PC-9 (cell line): ENCODE results near the gene SH3RF1. TPM values are rescaled to one million over a fixed set of nuclear protein-coding genes. Genes with fewer than 3 reads are reported as not detected.
A peak's percentile ranks its signal among the peaks of the same experiment; 100 is the strongest.

ENCODE experiments used
- BruUV-seq: library from RNA; stranded (reverse); fragments of 400-500 nt; replicated peaks from 2 replicates; lab custom pipeline; 2021; lab: Mats Ljungman, UMichigan
- CTCF ChIA-PET: fragments of 300-600 bp; sonication (Branson Sonifier 250); formaldehyde crosslinking; loops from one replicate; lab custom pipeline; 2022; ENCODE audit warnings: antibody characterized with exemption; lab: Charles Lee
- POLR2A ChIA-PET: fragments of 300-600 bp; sonication (Branson Sonifier 250); formaldehyde crosslinking; loops from one replicate; lab custom pipeline; 2022; ENCODE audit warnings: antibody characterized with exemption; ENCODE audit not compliant: unreplicated experiment; lab: Charles Lee
- DNase-seq, 2 experiments: peaks; one replicate each; pipeline versions ENCODE4 v3.0.0 to v3.0.0-alpha.2; 2015 to 2022; ENCODE audit warnings: mixed read lengths in 1 of 2
- H2AFZ ChIP-seq: fragments of 200-600 bp; sonication (generic); 2 replicates; pipeline ENCODE4 v1.8.1; 2017; ENCODE audit warnings: antibody characterized with exemption
- H3F3A ChIP-seq: fragments of 200-600 bp; sonication (generic); 2 replicates; pipeline ENCODE4 v1.8.1; 2017; ENCODE audit warnings: antibody characterized with exemption, mild to moderate bottlenecking, low read depth; ENCODE audit not compliant: insufficient read depth
- H3K27ac ChIP-seq: fragments of 200-600 bp; sonication (generic); 2 replicates; pipeline ENCODE4 v1.6.1; 2016; ENCODE audit warnings: mixed run types
- H3K27me3 ChIP-seq: fragments of 200-600 bp; sonication (generic); 2 replicates; pipeline ENCODE4 v1.6.1; 2016; ENCODE audit warnings: low read depth, mixed run types; ENCODE audit not compliant: insufficient read depth
- H3K36me3 ChIP-seq: fragments of 200-600 bp; sonication (generic); 2 replicates; pipeline ENCODE4 v1.6.1; 2016; ENCODE audit warnings: low read depth, mixed run types
- H3K4me1 ChIP-seq: fragments of 200-600 bp; sonication (generic); replicated peaks from 2 replicates; pipeline ENCODE4 v1.6.1; 2016; ENCODE audit warnings: mixed run types; ENCODE audit not compliant: insufficient read depth
- H3K4me2 ChIP-seq: fragments of 200-600 bp; sonication (generic); 2 replicates; pipeline ENCODE4 v1.6.1; 2017; ENCODE audit warnings: mixed run types
- H3K4me3 ChIP-seq: fragments of 200-600 bp; sonication (generic); 2 replicates; pipeline ENCODE4 v1.6.1; 2016; ENCODE audit warnings: mixed run types
- H3K79me2 ChIP-seq: fragments of 200-600 bp; sonication (generic); 2 replicates; pipeline ENCODE4 v1.6.1; 2017; ENCODE audit warnings: low read depth, mixed run types
- H3K9me2 ChIP-seq: fragments of 200-600 bp; sonication (generic); 2 replicates; pipeline ENCODE4 v1.8.1; 2017; ENCODE audit warnings: mild to moderate bottlenecking; ENCODE audit not compliant: insufficient read depth
- H3K9me3 ChIP-seq: fragments of 200-600 bp; sonication (generic); 2 replicates; pipeline ENCODE4 v1.8.1; 2016; ENCODE audit warnings: low read depth; ENCODE audit not compliant: insufficient read depth
- H4K20me1 ChIP-seq: fragments of 200-600 bp; sonication (generic); 2 replicates; pipeline ENCODE4 v1.8.1; 2017; ENCODE audit not compliant: insufficient read depth
- CTCF ChIP-seq: fragments of 200-600 bp; sonication (generic); conservative IDR thresholded peaks from 2 replicates; pipeline ENCODE4 v1.6.1; 2017; ENCODE audit warnings: mixed run types, antibody characterized with exemption, mild to moderate bottlenecking, moderate library complexity
- EZH2 ChIP-seq: fragments of 200-600 bp; sonication (generic); IDR thresholded peaks from 2 replicates; pipeline ENCODE4 v1.8.0; 2017; ENCODE audit warnings: antibody characterized with exemption, low read depth
- intact Hi-C: fragments of 100-400 bp; cut with micrococcal nuclease; formaldehyde crosslinking; loops from one replicate; pipeline ENCODE4 v1.10.0; 2022; ENCODE audit not compliant: unreplicated experiment
- total RNA-seq: library from RNA; stranded (reverse); gene quantifications from 2 replicates; pipeline ENCODE4 v1.2.3, GENCODE V29; 2021

Gene SH3RF1
- total RNA-seq, 1 experiment from 2014 or later = 26.4 TPM

GRCh38 chr4:169128902-169129301, 141.9 kb downstream of the SH3RF1 start:
- H3K27me3 ChIP-seq = no peaks in the 10 kb centered on the region
- no peaks in the 10 kb centered on the region for H4K20me1 ChIP-seq
- H3K36me3 ChIP-seq = peaks cover 10% of the 10 kb centered on the region
- no peaks in the 10 kb centered on the region for H3K9me2 ChIP-seq
- no peak overlapping the region for H3K4me2 ChIP-seq
- TF ChIP-seq EZH2 (no peak), CTCF (no peak)
- H3F3A ChIP-seq = peaks cover 6% of the 10 kb centered on the region; the same call in 1 of the 2 replicates
- no peak overlapping the region for H2AFZ ChIP-seq
- no peak for DNase-seq
- H3K79me2 ChIP-seq = no peaks in the 10 kb centered on the region
- no peaks in the 10 kb centered on the region for H3K9me3 ChIP-seq
- intact Hi-C loops = no loop called here
- CTCF ChIA-PET = no interaction called here
- POLR2A ChIA-PET = no interaction called here
- H3K4me1 ChIP-seq = peaks cover 22% of the 10 kb centered on the region
- no peak overlapping the region for H3K27ac ChIP-seq
- no peak overlapping the region for H3K4me3 ChIP-seq
- BruUV-seq = no TSS peak

GRCh38 chr4:169127314-169127713, 143.4 kb downstream of the SH3RF1 start:
- Histone ChIP-seq H3K4me2 (no peak overlapping the region), H3K27me3 (no peaks in the 10 kb centered on the region), H3F3A (peaks cover 6% of the 10 kb centered on the region; the same call in 1 of the 2 replicates), H3K4me1 (peaks cover 22% of the 10 kb centered on the region), H3K4me3 (no peak overlapping the region), H2AFZ (no peak overlapping the region), H3K36me3 (peaks cover 10% of the 10 kb centered on the region), H3K9me2 (no peaks in the 10 kb centered on the region), H3K27ac (no peak overlapping the region), H3K9me3 (no peaks in the 10 kb centered on the region), H4K20me1 (no peaks in the 10 kb centered on the region), H3K79me2 (no peaks in the 10 kb centered on the region)
- no TSS peak for BruUV-seq
- ChIA-PET CTCF (no interaction called here), POLR2A (no interaction called here)
- intact Hi-C loops = no loop called here
- no peak for DNase-seq
- no peak for TF ChIP-seq CTCF
- TF ChIP-seq EZH2 = no peak

- TF ChIP-seq EZH2 = no peak
- H3K4me2 ChIP-seq = peak overlapping the region; percentile 40
- intact Hi-C loops = no loop called here
- DNase-seq = peak in 1 of 2 experiments; percentile 66
- peak overlapping the region; percentile 33 for H3K27ac ChIP-seq
- H4K20me1 ChIP-seq = no peaks in the 10 kb centered on the region
- H3K79me2 ChIP-seq = no peaks in the 10 kb centered on the region
- BruUV-seq = no TSS peak
- H3K4me1 ChIP-seq = peaks cover 22% of the 10 kb centered on the region
- no peaks in the 10 kb centered on the region for H3K9me2 ChIP-seq
- no peak overlapping the region for H3K4me3 ChIP-seq
- POLR2A ChIA-PET = no interaction called here
- H3F3A ChIP-seq = peaks cover 6% of the 10 kb centered on the region; the same call in 1 of the 2 replicates
- H3K9me3 ChIP-seq = no peaks in the 10 kb centered on the region
- CTCF ChIA-PET = no interaction called here
- H3K27me3 ChIP-seq = no peaks in the 10 kb centered on the region
- H2AFZ ChIP-seq = no peak overlapping the region
- H3K36me3 ChIP-seq = peaks cover 10% of the 10 kb centered on the region; the same call in 1 of the 2 replicates
These were observed 146.1 kb downstream of the SH3RF1 start for GRCh38 chr4:169124661-169125060.

GRCh38 chr4:169122422-169122821, 148.3 kb downstream of the SH3RF1 start:
- ChIA-PET CTCF (no interaction called here), POLR2A (no interaction called here)
- H3K4me3 ChIP-seq = no peak overlapping the region
- no peaks in the 10 kb centered on the region for H3K79me2 ChIP-seq
- no peak for DNase-seq
- H2AFZ ChIP-seq = no peak overlapping the region
- no peaks in the 10 kb centered on the region for H3K9me3 ChIP-seq
- no peaks in the 10 kb centered on the region for H3K27me3 ChIP-seq
- no peak overlapping the region for H3K27ac ChIP-seq
- no peak overlapping the region for H3K4me2 ChIP-seq
- TF ChIP-seq CTCF = no peak
- no peak for TF ChIP-seq EZH2
- no peaks in the 10 kb centered on the region for H3K9me2 ChIP-seq
- no peaks in the 10 kb centered on the region; the same call in 1 of the 2 replicates for H3K36me3 ChIP-seq
- no TSS peak for BruUV-seq
- H4K20me1 ChIP-seq = no peaks in the 10 kb centered on the region
- peaks cover 6% of the 10 kb centered on the region; the same call in 1 of the 2 replicates for H3F3A ChIP-seq
- H3K4me1 ChIP-seq = peaks cover 23% of the 10 kb centered on the region
- intact Hi-C loops = no loop called here
